AG08395 (cell line): ENCODE results near the gene CFAP299.
"Not testable (repeated sequence)": the region's sequence is repeated elsewhere in the genome, so short reads cannot be mapped to it uniquely, and the experiment has no call there.

Experiments used
- DNase-seq: peaks from one replicate; pipeline ENCODE4 v3.0.0; 2012; ENCODE audit warnings: mixed read lengths, low spot score

The CFAP299 gene

DNA sequence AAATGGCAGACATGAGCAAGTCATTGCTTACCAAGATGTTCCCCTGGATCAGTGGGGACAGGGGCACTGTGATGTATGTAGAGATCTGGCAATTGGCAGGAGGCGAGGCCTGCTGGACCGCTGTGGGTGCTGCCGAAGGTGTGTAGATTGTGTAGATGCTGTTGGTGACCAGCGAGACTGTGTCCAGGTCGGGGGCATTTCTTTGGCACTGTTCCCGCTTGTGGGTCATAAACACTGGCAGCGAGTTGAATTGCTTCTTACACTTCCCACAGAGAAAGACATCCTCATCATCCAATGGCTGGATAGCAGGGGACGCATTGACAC lies 52.7 kb downstream of the CFAP299 start:
- no peak for DNase-seq

DNA sequence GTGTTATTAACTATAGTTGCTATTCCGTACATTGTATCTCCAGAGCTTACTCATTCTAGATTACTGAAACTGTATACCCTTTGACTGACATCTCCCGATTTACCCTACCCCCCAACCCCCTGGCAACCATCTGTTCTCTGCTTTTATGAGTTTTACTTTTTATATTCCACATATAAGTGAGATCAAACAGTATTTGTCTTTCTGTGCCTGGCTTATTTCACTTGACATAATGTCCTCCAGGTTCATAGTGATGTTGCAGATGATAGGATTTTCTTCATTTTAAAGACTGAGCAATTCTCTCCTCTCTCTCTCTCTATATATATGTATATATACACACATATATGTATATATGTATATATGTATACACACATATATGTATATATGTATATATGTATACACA lies 54.6 kb downstream of the CFAP299 start:
- DNase-seq = no peak

DNA sequence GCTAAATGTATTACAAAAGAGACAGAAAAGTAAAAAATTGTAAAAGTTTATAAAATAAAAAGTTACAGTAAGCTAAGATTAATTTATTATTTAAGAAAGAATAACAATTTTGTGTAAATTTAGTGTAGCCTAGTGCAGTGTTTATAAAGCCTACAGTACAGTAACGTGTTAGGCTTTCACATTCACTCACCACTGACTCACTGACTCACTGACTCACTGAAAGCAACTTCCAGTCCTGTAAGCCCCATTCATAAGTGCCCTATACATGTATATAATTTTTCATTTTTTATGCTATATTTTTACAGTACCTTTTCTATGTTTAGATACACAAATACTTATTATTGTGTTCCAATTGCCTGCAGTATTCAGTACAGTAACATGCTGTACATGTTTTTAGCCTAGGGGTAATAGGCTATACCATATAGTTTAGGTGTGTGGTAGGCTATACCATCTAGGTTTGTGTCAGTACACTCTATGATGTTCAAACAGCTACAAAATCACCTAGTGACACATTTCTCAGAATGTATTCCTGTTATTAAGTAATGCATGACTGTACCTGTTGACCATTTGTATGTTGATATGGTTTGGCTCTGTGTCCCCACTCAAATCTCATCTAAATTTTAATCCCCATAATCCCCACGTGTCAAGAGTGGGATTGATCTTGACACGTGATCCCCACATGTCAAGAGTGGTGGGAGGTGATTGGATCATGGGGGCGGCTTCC lies 57.9 kb downstream of the CFAP299 start:
- DNase-seq = peak; percentile 31

DNA sequence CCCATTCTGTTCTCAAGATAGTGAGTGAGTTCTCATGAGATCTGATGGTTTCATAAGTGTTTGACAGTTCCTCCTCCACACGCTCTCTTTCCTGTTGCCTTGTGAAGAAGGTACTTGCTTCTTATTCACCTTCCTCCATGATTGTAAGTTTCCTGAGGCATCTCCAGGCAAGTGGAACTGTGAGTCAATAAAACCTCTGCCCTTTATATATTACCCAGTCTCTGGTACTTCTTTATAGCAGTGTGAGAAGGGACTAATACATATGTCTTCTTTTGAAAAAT lies 58.4 kb downstream of the CFAP299 start:
- DNase-seq = no peak

DNA sequence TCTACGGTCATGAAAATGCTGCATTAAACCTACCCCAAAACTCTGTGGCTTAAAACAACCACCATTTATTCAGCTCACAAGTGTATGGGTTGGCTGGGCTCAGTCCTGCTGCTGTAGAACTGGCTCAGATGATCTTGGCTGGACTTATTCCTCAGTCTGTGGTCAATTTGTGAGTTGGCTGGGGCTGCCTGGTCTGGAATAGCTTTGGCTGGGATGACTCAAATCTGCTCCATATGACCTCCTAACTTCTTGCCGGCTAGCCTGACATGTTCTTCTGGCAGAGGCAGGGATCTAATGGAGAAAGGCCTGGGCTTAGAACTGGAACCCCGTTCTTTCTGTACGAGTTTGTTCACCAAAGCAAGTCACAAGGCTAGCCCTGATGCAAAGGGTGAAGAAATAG lies 71.7 kb downstream of the CFAP299 start:
- peak; percentile 87 for DNase-seq

DNA sequence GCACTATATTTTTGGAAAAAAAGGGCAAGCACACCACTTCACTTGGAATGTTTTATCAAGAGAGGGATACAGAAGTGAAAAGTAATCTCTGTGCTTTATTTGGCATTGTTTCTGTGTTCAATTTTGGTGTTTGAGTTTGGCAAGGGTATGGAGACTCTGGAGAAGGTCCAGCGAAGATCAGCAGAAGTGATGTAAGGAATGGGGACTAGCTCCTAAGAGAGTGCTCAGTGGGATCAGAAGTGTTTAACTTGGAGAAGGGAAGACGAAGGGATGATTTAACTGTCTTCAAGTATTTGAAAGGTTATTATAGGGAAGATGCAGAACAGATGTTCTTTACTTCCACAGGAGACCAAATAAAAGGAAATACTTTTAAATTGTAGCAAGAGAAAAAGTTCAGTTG lies 74.3 kb downstream of the CFAP299 start:
- DNase-seq = no peak

DNA sequence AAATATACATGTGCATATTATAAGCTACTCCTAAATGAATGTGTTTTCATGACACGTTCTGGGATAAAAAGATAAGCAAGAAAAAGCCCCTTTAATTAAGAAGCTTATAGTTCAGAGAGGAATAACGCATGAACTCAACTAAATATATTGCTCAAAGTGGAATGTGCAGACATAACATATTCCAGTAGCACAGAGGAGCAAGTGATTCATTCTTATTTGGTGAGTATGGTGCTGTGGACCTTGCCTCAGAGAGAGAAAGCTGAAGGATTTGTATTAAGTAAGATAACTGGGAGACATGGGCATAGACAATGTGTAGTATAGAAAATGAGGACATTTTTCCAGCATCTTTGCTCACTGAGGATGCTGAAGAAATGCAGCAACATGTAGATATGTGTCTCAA lies 76.8 kb downstream of the CFAP299 start:
- no peak for DNase-seq

DNA sequence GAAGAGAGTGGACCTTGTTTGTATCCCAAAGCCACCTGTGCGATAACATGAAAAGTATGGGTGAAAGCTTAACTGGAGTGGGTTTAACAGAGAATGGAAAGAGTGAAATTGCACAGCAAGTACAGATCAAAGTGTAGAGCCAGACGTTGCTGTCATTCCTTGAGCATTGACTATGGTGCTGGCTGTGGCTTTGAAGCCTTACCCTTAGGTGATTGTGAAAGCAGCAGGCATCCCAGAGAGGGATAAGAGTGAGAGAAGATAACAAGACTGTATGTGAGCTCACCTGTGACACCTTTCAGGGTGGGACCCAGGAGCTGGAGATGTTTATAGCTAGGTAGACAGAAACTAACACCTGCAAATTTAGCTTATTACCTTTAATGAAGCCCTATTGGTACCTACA lies 77.6 kb downstream of the CFAP299 start:
- DNase-seq = no peak

DNA sequence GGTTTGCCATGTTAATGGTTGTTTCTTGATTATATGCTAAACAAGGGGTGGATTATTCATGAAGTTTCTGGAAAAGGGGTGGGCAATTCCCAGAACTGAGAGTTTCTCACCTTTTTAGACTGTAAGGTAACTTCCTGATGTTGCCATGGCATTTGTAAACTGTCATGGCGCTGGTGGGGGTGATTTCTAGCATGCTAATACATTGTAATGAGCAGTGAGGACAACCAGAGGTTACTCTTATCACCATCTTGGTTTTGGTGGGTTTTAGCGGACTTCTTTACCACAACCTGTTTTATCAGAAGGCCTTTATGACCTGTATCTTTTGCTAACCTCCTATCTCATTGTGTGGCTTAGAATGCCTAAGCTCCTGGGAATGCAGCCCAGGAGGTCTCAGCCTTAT lies 81.5 kb downstream of the CFAP299 start:
- DNase-seq = no peak

DNA sequence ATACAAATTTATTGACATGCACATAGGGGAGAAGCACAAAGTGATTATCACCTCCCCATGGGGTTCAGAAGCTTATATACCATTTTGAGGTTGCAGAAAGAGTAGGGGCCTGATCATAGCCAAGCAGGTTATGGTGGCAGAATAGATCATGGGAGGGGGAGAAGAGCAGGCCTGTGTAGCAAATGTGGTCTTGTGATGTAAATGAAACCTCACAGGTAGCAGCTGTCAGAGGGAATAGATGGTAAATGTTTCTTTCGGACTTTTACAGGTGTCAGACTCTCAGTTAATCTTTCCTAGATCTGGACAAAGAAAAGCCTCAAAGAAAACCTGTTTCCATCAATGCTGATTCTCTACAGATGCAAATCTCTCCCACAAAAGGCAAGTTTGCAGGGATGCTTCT lies 84.4 kb downstream of the CFAP299 start:
- no peak for DNase-seq

DNA sequence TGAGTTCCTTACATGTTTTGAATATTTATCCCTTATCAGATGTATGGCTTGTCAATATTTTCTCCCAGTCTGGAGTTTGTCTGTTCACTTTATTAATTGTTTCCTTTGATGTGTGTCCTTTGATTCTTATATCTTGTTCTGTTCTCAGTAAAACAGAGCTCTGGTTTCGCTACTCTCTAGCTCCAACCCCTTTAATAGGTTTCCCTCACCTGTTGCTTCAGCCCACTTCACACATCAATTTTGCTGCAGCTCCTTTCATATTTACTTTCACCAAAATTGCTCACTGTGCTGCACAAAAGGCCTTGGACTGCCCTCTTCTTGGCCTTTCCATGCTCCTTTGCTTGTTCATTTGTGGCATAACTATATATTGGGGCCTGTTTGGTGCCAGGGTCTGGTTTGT lies 85.1 kb downstream of the CFAP299 start:
- no peak for DNase-seq

DNA sequence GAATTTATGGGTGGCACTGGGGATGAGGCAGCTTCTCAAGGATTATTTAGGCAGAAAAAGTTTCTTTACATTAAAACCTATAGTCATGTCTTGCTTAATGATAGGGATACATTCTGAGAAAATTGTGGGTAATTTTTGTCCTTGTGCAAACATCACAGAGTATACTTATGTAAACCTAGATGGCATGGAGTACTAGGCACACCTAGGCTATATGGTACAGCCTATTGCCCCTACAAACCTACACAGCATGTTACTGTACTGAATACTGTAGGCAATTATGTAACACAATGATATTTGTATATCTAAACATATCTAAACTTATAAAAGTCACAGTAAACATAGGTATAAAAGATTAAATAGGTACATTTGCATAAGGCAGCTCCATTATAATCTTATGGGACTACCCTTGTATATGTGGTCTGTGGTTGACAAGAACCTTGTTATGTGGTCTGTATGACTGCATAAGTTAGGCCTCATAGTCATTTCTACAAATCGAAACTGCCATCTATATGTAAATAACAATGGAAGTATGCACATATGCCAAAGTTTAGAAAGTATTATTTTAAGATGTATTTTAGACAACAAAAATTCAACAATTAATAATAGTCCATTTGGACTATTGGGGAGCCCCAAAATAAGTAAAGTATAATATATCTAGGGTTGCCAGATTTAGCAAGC lies 87.3 kb downstream of the CFAP299 start:
- DNase-seq = no peak

DNA sequence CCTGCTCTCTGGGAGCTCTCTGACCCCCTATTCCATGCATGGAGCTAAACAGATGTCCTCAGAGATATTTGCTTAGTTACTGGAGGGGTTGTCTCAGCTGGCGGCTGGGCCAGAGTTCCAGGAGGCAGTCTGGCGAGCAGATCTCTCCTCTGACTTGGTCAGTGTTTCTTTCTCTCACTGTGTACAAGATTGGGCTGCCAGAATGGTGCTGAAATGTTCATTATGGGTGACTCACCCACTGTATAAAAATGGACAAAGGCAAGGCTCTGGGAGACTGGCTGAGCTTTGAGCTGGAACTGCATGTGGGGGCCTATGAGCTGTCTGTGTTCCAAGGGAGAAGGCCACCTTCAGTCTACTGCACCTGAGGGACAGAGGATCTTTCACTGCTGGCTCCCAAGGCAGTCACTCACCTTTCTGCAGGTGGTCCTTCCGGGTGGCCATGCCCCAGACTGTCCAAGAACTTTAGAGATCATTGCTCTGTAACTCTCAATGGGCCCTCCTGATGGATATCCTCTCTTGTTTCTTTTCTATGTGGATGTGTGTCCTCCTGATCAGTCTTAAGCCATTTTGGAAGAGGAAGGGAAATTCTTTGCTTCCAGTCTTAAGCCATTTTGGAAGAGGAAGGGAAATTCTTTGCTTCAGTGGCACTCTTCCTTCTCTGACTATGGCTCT lies 88.2 kb downstream of the CFAP299 start:
- no peak for DNase-seq

DNA sequence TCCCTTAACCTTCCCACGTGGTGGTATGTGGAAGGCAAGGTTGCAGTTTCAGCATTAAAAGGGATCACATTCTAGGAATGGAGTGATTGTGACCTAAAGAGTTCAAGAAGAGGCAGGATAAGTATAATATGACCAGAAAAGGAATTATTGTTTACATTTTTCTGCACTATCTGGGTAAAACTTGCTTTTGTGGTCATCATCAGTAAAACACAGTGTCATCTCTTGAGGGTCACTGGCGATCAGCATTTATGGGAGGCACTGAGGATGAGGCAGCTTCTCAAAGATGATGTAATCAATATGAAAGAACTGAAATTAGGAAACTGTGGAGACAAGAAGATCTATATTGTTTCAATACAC lies 88.7 kb downstream of the CFAP299 start:
- DNase-seq = no peak

DNA sequence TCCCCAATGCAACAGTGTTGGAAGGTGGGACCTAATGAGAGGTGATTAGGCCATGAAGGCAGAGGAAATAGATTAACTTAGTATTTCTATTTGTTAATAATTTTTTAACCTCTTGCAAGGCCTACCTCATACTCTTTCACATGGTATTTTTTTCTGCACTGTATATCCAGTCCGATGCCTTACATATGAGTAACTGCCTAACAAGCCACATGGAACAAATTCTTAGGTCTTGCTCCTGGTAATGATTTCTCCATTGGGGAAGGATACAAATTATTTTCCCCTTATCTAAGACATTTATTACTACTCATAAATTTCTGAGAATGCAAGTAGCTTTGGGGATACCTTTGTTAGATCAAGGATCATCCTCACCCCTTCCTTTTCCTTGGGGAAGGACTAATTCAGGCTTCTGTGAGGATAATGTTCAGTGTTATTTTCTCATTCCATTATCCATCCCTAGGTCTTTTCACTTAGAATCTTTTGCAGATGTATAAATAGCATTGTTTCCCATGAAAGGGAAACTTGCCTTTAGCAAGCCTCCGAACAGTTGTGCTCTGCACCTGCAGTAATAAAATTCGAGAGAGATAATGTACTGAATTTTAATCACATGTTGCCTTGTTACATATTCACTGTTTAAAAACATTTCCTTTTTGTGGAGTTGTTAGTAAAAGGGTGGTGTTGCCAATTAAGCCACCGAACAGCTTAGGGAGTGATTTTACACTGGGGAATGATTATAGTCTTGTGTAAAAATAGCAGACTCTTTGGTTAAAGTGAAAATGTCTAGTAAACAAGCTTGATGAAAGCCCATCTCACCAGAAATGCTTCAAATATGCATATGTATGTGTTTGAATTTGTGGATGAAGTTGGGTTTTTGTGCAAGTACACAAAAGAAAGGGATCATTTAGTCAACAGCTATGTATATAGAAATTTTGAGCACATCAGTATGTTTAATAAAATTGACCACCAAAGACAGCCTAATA lies 89.9 kb downstream of the CFAP299 start:
- DNase-seq = no peak

DNA sequence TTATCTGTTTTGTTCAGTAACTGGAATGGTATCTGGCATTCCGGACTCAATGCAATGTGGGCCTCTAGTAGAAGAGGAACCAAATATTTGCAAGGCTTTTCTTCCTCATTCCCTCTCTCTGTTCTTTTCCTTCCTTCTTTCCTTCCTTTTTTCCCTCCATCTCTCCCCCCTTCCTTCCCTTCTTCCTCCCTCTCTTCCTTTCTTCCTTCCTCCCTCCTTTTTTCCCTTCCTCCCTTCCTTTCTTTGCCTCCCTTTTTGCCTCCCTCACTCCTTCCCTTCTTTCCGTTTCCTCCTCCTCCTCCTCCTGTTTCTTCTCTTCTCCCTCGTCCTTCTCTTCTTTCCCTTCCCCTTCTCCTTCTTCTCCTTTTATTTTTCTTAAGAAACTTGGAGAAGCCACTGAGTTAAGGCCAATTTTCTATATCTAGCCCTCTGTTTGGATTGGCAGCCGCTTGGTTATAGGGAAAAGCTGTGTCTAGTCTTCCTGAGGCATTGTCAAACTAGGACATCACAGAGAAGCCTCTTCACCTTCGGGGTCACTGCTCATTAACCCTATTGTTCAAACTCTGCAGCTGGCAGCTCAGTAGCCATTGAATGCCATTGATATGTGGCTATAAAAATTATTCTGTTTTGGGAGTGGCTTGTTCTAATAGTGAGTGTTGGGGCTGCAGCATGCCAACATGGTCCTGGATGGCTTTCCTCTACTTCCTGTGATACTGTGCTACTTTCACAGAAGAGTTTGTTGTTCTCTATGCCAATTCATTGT lies 95.9 kb downstream of the CFAP299 start:
- no peak for DNase-seq

DNA sequence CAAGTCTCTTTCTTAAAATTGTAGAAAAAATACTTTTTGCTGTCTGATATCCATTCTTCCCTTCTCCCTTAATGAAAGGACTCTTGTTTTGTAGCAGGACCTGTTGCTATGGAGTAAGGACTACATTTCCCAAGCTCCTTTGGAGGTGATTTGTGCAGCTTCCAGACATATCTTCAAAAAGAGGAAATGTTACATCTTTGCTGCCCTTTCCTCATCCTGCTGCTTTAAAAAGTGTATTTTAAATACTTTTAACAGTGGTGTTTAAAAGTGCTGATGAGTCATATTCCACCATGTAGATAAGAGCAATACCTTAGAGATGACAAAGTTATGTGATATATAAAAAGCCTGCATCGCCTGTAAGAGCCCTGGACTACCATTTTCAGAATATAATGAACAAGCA lies 98.7 kb downstream of the CFAP299 start:
- DNase-seq = no peak

DNA sequence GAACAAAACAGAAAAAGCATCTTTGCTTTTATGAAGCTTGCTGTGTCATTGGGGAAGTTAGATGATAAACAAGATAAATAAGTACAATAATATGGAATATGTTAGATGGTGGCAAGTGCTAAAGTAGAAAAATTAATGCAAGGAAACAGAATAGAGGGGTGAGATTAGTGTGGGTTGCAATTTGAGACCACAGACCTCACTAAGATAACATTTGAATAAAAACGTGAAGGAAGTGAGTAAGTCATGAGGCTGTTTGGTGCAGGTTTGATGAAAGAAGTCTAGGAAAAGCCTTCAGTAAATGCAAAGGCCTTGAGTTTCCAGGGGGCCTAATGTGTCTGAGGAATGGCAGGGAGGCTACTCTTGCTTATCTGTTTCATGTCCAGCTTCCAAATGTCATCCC lies 102.5 kb downstream of the CFAP299 start:
- DNase-seq = no peak

DNA sequence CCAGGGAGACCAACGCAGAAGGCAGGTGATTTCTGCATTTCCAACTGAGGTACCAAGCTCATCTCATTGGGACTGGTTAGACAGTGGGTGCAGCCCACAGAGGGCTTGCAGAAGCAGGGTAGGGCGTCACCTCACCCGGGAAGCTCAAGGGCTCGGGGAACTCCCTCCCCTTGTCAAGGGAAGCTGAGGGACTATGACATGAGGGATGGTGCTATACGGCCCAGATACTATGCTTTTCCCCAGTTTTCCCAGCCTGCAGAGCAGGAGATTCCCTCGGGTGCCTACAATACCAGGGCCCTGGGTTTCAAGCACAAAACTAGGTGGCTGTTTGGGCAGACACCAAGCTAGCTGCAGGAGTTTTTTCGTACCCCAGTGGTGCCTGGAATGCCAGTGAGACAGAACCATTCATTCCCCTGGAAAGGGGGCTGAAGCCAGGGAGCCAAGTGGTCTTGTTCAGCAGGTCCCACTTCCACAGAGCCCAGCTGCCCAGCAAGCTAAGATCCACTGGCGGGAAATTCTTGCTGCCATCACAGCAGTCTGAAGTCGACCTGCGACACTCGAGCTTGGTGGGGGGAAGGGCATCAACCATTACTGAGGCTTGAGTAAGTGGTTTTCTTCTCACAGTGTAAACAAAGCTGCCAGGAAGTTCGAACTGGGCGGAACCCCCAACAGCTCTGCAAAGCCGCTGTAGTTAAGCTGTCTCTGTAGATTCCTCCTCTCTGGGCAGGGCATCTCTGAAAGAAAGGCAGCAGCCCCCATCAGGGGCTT lies 103.9 kb downstream of the CFAP299 start:
- not testable (repeated sequence) for DNase-seq

DNA sequence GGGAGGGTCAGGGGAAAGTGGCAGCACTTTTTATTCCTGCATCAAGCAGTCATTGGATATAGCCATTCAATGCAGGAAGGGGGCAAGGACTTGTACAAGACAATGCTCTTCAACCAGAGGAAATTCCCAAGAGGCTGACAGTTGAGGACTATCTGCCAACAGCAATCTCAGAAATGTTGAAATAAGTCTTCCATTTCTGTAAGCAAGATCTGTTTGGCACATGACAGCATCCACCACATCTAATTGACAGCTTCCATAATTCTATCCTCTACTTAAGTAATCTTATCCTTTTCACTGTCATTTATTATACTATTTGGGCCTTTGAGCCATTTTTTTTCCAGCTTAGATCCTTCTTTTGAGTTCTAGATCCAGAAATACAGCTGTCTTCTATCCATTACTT lies 110.7 kb downstream of the CFAP299 start:
- DNase-seq = no peak

DNA sequence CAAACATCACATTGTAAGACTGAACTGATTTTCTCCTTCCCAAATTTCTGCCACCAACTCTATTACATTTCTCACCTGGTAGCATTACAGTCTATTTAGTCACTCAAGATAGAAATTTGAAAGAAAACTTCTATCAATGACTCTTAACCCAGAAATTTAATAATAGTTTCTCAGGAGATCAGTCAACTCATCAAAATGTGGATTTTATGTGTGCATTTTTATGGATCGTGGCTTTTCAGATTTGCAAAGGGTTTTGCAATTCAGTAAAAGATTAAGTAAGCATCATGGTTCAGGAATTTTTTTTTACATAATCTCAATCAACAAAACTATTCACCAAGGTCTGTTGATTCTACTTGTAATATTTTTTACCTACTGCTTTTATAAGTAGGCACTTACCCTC lies 111.1 kb downstream of the CFAP299 start:
- DNase-seq = peak; percentile 11
